ENCODE results near the gene IL22RA2. TPM values are rescaled to one million over a fixed set of nuclear protein-coding genes. Genes with fewer than 3 reads are reported as not detected.

Gene IL22RA2
- total RNA-seq, 1 donor from 2014 or later = not detected

DNA sequence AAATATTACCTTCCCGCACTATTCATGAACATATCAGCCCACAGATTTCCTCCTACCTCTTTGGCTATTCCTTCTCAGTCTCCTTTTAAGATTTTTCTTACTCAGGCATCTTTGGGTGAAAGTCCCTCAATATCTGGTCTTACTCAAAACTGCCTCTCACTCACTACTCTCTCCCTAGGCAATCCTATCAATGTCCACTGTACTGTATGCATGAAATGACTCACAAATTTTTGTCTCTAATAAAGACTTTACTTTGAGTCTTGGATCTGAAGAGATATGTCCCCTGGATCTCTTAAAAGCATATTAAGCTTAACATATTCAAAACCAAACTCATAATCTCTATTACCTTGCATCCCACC, 24.4 kb downstream of the IL22RA2 start:
- ATAC-seq (no peak), DNase-seq (ENCODE audit: missing footprints) (no peak)
- intact Hi-C loops (cut with DNase I) = no loop called here

DNA sequence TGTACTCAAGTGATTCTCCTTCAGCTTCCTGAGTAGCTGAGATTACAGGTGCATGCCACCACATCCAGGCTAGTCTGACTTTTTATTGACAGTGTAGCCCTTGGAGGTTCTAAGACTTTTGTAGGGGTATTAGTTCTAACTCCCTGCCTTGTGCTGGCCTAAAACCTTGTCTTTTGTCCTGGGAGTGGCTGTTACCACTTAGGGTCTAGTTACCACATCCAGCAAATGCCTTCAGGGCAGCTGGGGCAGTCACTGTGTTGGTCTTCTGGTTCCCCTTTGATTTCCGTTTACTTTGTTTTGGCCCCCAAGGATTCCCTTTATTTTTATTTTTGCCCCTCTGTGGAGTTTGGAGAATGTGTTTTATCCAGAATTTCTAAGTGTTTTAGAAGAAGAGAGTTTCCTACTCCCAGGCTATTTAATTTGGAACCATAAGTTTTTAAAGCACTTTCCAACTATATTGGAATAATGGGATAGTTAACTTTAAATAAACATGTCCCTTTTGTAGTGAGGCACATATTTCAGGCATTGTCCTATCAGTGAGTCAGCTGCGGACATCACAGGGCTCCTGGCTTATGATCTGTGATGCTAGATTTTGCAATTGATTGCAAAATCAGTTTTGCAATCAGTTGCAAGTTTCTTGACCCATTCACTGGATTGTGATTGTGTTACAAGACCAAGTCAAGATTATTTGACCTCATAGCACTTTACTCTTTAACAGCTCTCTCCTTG, 25.0 kb downstream of the IL22RA2 start:
- ATAC-seq (no peak), DNase-seq (ENCODE audit: missing footprints) (no peak)
- intact Hi-C loops (cut with DNase I) = no loop called here

- DNase-seq (ENCODE audit: missing footprints) (no peak), ATAC-seq (no peak)
- intact Hi-C loops (cut with DNase I) = no loop called here
Observed at GRCh38 chr6:137147195-137147594, 26.2 kb downstream of the IL22RA2 start.

- intact Hi-C loops (cut with DNase I) = no loop called here
- no peak for DNase-seq (ENCODE audit: missing footprints)
- no peak for ATAC-seq
Observed at GRCh38 chr6:137146206-137146605, 27.2 kb downstream of the IL22RA2 start.

GRCh38 chr6:137145421-137145820, 28.0 kb downstream of the IL22RA2 start:
- intact Hi-C loops (cut with DNase I) = no loop called here
- DNase-seq (ENCODE audit: missing footprints) = no peak
- ATAC-seq = no peak

DNA sequence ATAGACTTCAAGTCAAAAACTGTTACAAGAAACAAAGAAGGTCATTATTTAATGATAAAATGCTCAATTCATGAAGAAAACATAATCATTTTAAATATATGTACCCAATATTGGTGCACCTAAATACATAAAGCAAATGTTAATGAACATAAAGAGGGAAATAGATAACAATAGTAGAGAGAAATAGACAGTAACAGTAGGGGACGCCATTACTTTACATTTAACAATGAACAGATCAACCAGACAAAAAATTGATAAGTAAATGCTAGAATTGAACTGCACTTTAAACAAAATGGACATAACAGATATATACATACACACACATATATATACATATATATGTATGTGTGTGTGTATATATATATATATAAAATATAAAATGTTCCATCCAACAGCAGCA, 37.4 kb downstream of the IL22RA2 start:
- no peak for DNase-seq (ENCODE audit: missing footprints)
- no peak for ATAC-seq
- intact Hi-C loops (cut with DNase I) = no loop called here

- intact Hi-C loops (cut with DNase I) = no loop called here
- DNase-seq (ENCODE audit: missing footprints) (no peak), ATAC-seq (no peak)
Observed at GRCh38 chr6:137134483-137134882, 39.0 kb downstream of the IL22RA2 start.

DNA sequence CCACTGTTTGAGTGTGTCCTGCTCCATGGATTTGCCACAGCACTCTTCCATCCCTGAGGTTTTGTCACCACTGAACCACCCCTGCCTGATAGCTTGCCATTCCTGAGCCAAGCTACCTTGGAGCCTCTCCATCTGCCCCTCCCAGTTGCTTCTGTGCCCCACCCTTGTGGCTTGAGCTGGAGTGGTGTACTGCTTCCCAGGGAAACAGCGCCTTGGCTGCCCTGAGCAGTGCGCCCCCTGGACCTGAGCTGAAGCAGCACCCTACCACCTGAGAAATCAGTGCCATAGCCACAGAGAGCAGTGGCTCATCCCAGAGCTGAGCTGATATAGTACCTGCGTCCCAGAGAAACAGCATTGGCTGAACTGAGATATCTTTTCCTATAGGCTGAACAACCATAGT, 40.3 kb downstream of the IL22RA2 start:
- intact Hi-C loops (cut with DNase I) = no loop called here
- ATAC-seq (no peak), DNase-seq (ENCODE audit: missing footprints) (no peak)

- intact Hi-C loops (cut with DNase I) = no loop called here
- DNase-seq (ENCODE audit: missing footprints) (no peak), ATAC-seq (peak; percentile 76)
Observed at GRCh38 chr6:137126875-137127485, 46.5 kb downstream of the IL22RA2 start.

DNA sequence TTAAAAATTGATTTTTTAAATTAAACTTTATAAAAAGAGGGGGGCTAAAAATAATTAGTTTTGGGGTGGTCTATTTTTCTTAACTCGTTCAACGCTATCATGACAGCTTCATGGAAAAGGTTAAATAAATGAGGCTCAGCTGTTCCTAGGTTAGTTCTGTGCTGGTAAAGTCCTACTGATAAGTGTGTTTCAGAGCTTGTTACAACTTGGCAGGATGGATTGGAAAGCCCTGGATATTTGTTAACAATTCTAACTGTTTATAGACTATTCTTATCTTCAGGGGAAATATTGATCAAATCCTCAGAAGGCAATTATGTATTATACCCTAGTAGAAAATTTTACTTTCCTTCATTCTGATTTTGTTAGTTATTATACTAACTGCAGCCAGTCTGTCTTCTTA, 50.4 kb downstream of the IL22RA2 start:
- ATAC-seq = no peak

GRCh38 chr6:137122612-137123011, 50.8 kb downstream of the IL22RA2 start:
- intact Hi-C loops (cut with DNase I) = no loop called here
- DNase-seq (ENCODE audit: missing footprints) (no peak), ATAC-seq (no peak)

More for the DNA sequence above, 50.4 kb downstream of the IL22RA2 start:
- intact Hi-C loops (cut with DNase I) = no loop called here
- no peak for DNase-seq (ENCODE audit: missing footprints)

- DNase-seq (ENCODE audit: missing footprints) (no peak), ATAC-seq (no peak)
- intact Hi-C loops (cut with DNase I) = no loop called here
Observed at GRCh38 chr6:137121401-137121997, 51.9 kb downstream of the IL22RA2 start.

DNA sequence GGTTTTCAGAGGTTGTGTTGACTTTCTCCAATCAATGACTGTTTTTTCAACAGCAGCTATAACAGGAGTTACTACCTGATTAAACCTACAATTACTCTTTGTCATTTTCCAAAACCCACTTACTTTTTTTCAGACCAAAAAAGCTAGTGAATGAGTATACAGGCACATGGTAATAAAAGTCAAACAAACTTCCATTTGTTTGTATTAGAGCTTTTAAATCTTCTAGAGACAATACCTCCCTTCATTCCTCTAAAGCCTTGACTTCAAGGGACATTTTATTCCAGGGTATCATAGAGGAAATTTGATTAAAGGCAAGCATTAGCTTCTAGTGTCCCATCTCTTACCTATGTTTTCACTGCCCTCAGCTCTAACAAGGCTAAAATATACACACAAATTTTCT, 52.7 kb downstream of the IL22RA2 start:
- intact Hi-C loops (cut with DNase I) = no loop called here
- DNase-seq (ENCODE audit: missing footprints) (no peak), ATAC-seq (no peak)

GRCh38 chr6:137119196-137120104, 54.0 kb downstream of the IL22RA2 start:
- ATAC-seq = peak; percentile 87
- intact Hi-C loops (cut with DNase I) = no loop called here
- DNase-seq (ENCODE audit: missing footprints) = no peak

DNA sequence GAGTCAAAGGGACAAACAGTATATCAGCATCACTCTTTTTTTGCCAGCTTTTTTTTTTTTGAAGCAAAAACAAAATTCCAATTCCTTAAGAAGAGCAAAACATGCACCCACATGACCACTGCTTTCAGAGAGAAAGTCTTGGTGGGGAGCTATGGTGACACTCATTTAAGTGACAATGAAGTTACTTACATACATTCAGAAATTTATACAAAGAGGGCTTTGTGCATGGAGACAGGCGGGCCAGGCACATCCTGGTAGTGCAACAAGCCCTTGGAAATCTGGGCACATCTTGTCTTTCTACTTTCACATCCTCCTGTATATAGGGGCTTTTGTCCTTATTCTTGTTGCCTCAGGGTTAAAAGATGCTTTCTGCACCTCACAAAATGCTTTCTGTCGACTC, 55.9 kb downstream of the IL22RA2 start:
- intact Hi-C loops (cut with DNase I) = no loop called here
- DNase-seq (ENCODE audit: missing footprints) (no peak), ATAC-seq (no peak)

GRCh38 chr6:137116807-137117206, 56.6 kb downstream of the IL22RA2 start:
- no peak for DNase-seq (ENCODE audit: missing footprints)
- no peak for ATAC-seq
- intact Hi-C loops (cut with DNase I) = no loop called here

- ATAC-seq (no peak), DNase-seq (ENCODE audit: missing footprints) (no peak)
- intact Hi-C loops (cut with DNase I) = no loop called here
Observed at GRCh38 chr6:137115658-137116057, 57.8 kb downstream of the IL22RA2 start.

DNA sequence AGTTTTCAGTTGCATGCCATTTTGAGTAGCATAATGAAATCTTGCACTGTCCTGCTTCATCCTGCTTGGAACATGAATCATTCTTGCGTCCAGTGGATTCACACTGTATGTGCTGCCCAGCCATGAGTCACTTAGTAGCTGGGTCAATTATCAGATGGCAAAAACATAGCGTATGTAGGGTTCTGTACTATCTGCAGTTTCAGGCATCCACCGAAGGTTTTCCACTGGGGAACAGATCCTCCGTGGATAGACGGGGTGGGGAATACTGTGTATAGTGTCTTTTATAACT, 61.4 kb downstream of the IL22RA2 start:
- no peak for DNase-seq (ENCODE audit: missing footprints)
- no peak for ATAC-seq
- intact Hi-C loops (cut with DNase I) = no loop called here

GRCh38 chr6:137111296-137112066, 62.0 kb downstream of the IL22RA2 start:
- no peak for DNase-seq (ENCODE audit: missing footprints)
- no peak for ATAC-seq
- intact Hi-C loops (cut with DNase I) = no loop called here
